CD14-positive monocyte (primary cell): Measurements from ENCODE around the gene SEMA4A. TPM values are rescaled to one million over a fixed set of nuclear protein-coding genes. Genes with fewer than 3 reads are reported as not detected.
"Not testable (repeated sequence)": the region's sequence is repeated elsewhere in the genome, so short reads cannot be mapped to it uniquely, and the experiment has no call there.

Source experiments
- DNase-seq, 3 donors: peaks; one replicate each; pipeline ENCODE4 v3.0.0-alpha.2; 2011 to 2022
- H2AFZ ChIP-seq: 2 replicates; pipeline ENCODE4 v1.6.0; 2012; ENCODE audit warnings: mild to moderate bottlenecking, low read depth, low read length, inconsistent platforms; ENCODE audit not compliant: insufficient read depth, poor library complexity, severe bottlenecking
- H3K27ac ChIP-seq, 2 donors: 1 replicate in 1 of 2; 2 replicates in 1 of 2; pipeline ENCODE4 v1.5.1; 2012 to 2013; ENCODE audit warnings: low read length in 2 of 2, control low read depth in 1 of 2, inconsistent platforms in 1 of 2, low read depth in 1 of 2, mild to moderate bottlenecking in 1 of 2
- H3K27me3 ChIP-seq, 2 donors: one replicate each; pipeline versions ENCODE4 v1.6.0 to v1.6.1; 2011 to 2013; ENCODE audit warnings: low read length in 2 of 2; ENCODE audit not compliant: control insufficient read depth in 2 of 2, insufficient read depth in 2 of 2
- H3K36me3 ChIP-seq, 2 donors: replicated peaks in 1 of 2; 1 replicate in 1 of 2; 2 replicates in 1 of 2; pipeline versions ENCODE4 v1.5.1 to v1.6.1; 2012 to 2013; ENCODE audit warnings: low read length in 2 of 2, control low read depth in 1 of 2, inconsistent platforms in 1 of 2, mild to moderate bottlenecking in 1 of 2; ENCODE audit not compliant: insufficient read depth in 2 of 2, control insufficient read depth in 1 of 2
- H3K4me1 ChIP-seq, 2 donors: 1 replicate in 1 of 2; 2 replicates in 1 of 2; pipeline versions ENCODE4 v1.5.1 to v1.6.1; 2012 to 2013; ENCODE audit warnings: low read length in 2 of 2, control low read depth in 1 of 2, inconsistent platforms in 1 of 2, mild to moderate bottlenecking in 1 of 2, moderate library complexity in 1 of 2; ENCODE audit not compliant: insufficient read depth in 2 of 2, control insufficient read depth in 1 of 2
- H3K4me2 ChIP-seq: replicated peaks from 2 replicates; pipeline ENCODE3; 2012; ENCODE audit warnings: low read length, moderate library complexity, mild to moderate bottlenecking; ENCODE audit not compliant: poor library complexity, severe bottlenecking; ENCODE audit errors: extremely low read depth
- H3K4me3 ChIP-seq, 3 experiments: fragments of 200-600 bp in 1 of 3; sonication (generic) in 1 of 3; replicated peaks in 1 of 3; 1 replicate in 2 of 3; 2 replicates in 1 of 3; pipeline ENCODE4 v1.5.1; 2011 to 2013; ENCODE audit warnings: low read length in 3 of 3, mild to moderate bottlenecking in 3 of 3, control low read depth in 2 of 3, low read depth in 2 of 3, inconsistent platforms in 1 of 3, moderate library complexity in 1 of 3
- H3K79me2 ChIP-seq: 2 replicates; pipeline ENCODE4 v1.6.0; 2012; ENCODE audit warnings: mild to moderate bottlenecking, control low read depth, inconsistent platforms, low read length, moderate library complexity; ENCODE audit not compliant: insufficient read depth
- H3K9ac ChIP-seq: 2 replicates; pipeline ENCODE4 v1.6.0; 2017; ENCODE audit warnings: low read length, mild to moderate bottlenecking; ENCODE audit not compliant: insufficient read depth, poor library complexity, severe bottlenecking
- H3K9me3 ChIP-seq, 2 donors: replicated peaks in 1 of 2; 1 replicate in 1 of 2; 2 replicates in 1 of 2; pipeline versions ENCODE4 v1.5.1 to v1.6.1; 2012 to 2013; ENCODE audit warnings: low read length in 2 of 2, control low read depth in 1 of 2; ENCODE audit not compliant: control insufficient read depth in 1 of 2, insufficient read depth in 1 of 2
- H4K20me1 ChIP-seq: 2 replicates; pipeline ENCODE4 v1.6.0; 2012; ENCODE audit warnings: mild to moderate bottlenecking, low read length, control low read depth, moderate library complexity; ENCODE audit not compliant: insufficient read depth
- H3K27ac Mint-ChIP-seq, 7 donors: one replicate each; pipeline ENCODE4 v1.8.0; 2020; ENCODE audit warnings: mild to moderate bottlenecking in 7 of 7, mixed read lengths in 7 of 7, moderate library complexity in 6 of 7, inconsistent platforms in 2 of 7
- H3K27me3 Mint-ChIP-seq, 3 donors: one replicate each; pipeline ENCODE4 v1.8.0; 2021 to 2022; ENCODE audit warnings: low read depth in 3 of 3, mild to moderate bottlenecking in 3 of 3, mixed read lengths in 3 of 3, moderate library complexity in 3 of 3, inconsistent platforms in 1 of 3
- H3K36me3 Mint-ChIP-seq, 2 donors: one replicate each; pipeline ENCODE4 v1.8.0; 2020; ENCODE audit warnings: mixed read lengths in 2 of 2, inconsistent platforms in 1 of 2, mild to moderate bottlenecking in 1 of 2
- H3K4me1 Mint-ChIP-seq: one replicate; pipeline ENCODE4 v1.8.0; 2020; ENCODE audit warnings: mild to moderate bottlenecking, mixed read lengths
- H3K4me3 Mint-ChIP-seq, 2 donors: one replicate each; pipeline ENCODE4 v1.8.0; 2020; ENCODE audit warnings: mild to moderate bottlenecking in 2 of 2, mixed read lengths in 2 of 2, moderate library complexity in 1 of 2
- H3K9me3 Mint-ChIP-seq, 7 donors: one replicate each; pipeline ENCODE4 v1.8.0; 2020 to 2022; ENCODE audit warnings: mixed read lengths in 7 of 7, mild to moderate bottlenecking in 6 of 7, moderate library complexity in 6 of 7, inconsistent platforms in 2 of 7
- CTCF ChIP-seq: fragments of 200-600 bp; IDR thresholded peaks from one replicate; pipeline ENCODE4 v1.8.0; 2022; ENCODE audit warnings: antibody characterized with exemption, mild to moderate bottlenecking
- WGBS: methylation state at CpG from one replicate; pipeline ENCODE4 v1.1.5; 2013; ENCODE audit warnings: missing lambda C conversion rate; ENCODE audit not compliant: insufficient coverage; 5-methylcytosine and 5-hydroxymethylcytosine counted together
- intact Hi-C, 2 donors: fragments of 100-400 bp; cut with micrococcal nuclease; formaldehyde crosslinking; loops; one replicate each; pipeline versions ENCODE4 v1.15.0 to v1.15.1; 2023
- polyA plus RNA-seq, 3 donors: library from polyadenylated mRNA; depleted of rRNA in 1 of 3; unstranded in 2 of 3; stranded (reverse) in 1 of 3; fragments of 300-500 nt in 2 of 3; fragments of >200 nt in 1 of 3; fragmentation: Illumina TruSeq in 2 of 3; gene quantifications; 1 replicate in 2 of 3; 2 replicates in 1 of 3; pipeline ENCODE4 v1.2.3, GENCODE V29; 2012 to 2021

Gene SEMA4A
- polyA plus RNA-seq, 3 donors: 72.3 to 121 (median 116) TPM

- Mint-ChIP-seq H3K36me3 (peaks cover 11 to 24% of the 10 kb centered on the region in 2 donors), H3K4me3 (peak overlapping the region; percentile 89 to 95), H3K27me3 (peaks cover 97 to 99% (median 97%) of the 10 kb centered on the region in 3 donors), H3K27ac (peak overlapping the region in 6 of 7 donors; percentile 71 to 94 (median 90)), H3K4me1 (peaks cover 46% of the 10 kb centered on the region), H3K9me3 (peaks cover 0 to 42% (median 19%) of the 10 kb centered on the region in 7 donors)
- Histone ChIP-seq H4K20me1 (peaks cover 40% of the 10 kb centered on the region), H3K4me1 (peaks cover 39 to 45% of the 10 kb centered on the region in 2 donors), H3K36me3 (no peaks in the 10 kb centered on the region), H3K27me3 (peaks cover 68 to 94% of the 10 kb centered on the region in 2 donors), H3K9me3 (peaks cover 0 to 25% of the 10 kb centered on the region in 2 donors), H3K9ac (peak overlapping the region; percentile 78), H3K4me2 (peak overlapping the region; percentile 61), H3K79me2 (no peaks in the 10 kb centered on the region), H3K4me3 (peak overlapping the region; percentile 60 to 78 (median 71)), H3K27ac (peak overlapping the region in 1 of 2 donors; percentile 68), H2AFZ (no peak overlapping the region)
- WGBS: 8% methylated on average over 11 of the region's 19 CpGs
- no peak for TF ChIP-seq CTCF
- intact Hi-C loops: no loop called here
- DNase-seq: peak in 2 of 3 donors; percentile 28 to 31
Observed at GRCh38 chr1:156115514-156116374, 37.6 kb upstream of the SEMA4A start.

- peaks cover 0 to 25% of the 10 kb centered on the region in 2 donors for H3K9me3 ChIP-seq
- peak overlapping the region; percentile 61 for H3K4me2 ChIP-seq
- intact Hi-C loops, H3K36me3 ChIP-seq, H3K9ac ChIP-seq, H3K79me2 ChIP-seq, DNase-seq, H3K27ac ChIP-seq, H2AFZ ChIP-seq: not testable (repeated sequence)
- Mint-ChIP-seq H3K4me1 (peaks cover 46% of the 10 kb centered on the region), H3K27ac (peak overlapping the region in 1 of 7 donors; percentile 69), H3K4me3 (peak overlapping the region; percentile 89 to 95), H3K9me3 (peaks cover 0 to 47% (median 21%) of the 10 kb centered on the region in 7 donors), H3K36me3 (peaks cover 11 to 22% of the 10 kb centered on the region in 2 donors), H3K27me3 (peaks cover 96 to 99% (median 97%) of the 10 kb centered on the region in 3 donors)
- peaks cover 49% of the 10 kb centered on the region for H4K20me1 ChIP-seq
- 100% methylated on average over 1 of the region's 5 CpGs for WGBS
- peaks cover 70 to 94% of the 10 kb centered on the region in 2 donors for H3K27me3 ChIP-seq
- peaks cover 39 to 45% of the 10 kb centered on the region in 2 donors for H3K4me1 ChIP-seq
- H3K4me3 ChIP-seq: peak overlapping the region; percentile 60 to 78 (median 71)
Observed at GRCh38 chr1:156116731-156117130, 36.7 kb upstream of the SEMA4A start.
